HG03060 (cell line): Measurements from ENCODE around the gene IGSF21.

Experiments used
- ATAC-seq: cut with Tn5 transposase; IDR thresholded peaks from one replicate; pipeline ENCODE4 v1.9.1; 2021; ENCODE audit warnings: low read depth, moderate number of reproducible peaks; ENCODE audit not compliant: unreplicated experiment

IGSF21 gene

GRCh38 chr1:18201997-18202719 lies 94.6 kb downstream of the IGSF21 start:
- no peak for ATAC-seq

- no peak for ATAC-seq
Measured at GRCh38 chr1:18203645-18204044, 96.0 kb downstream of the IGSF21 start.

DNA sequence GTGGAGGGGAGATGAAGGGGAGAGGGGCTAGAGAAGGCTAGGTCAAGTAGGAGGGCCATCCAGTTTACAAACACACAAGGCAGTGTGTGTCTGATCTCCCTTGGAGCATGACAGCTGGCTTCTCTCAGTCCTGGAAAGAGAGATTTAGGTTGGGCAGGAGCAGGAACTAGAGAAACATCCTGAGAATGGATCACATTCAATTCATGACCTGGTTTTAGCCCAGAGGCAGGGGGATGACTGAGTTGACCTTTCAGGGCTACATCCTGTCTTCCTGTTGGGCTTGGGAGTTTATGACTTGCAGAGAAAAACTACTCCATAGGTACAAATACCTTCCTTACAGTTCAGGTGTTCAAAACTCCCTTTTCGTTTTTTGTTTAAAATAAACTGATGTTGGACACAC lies 97.0 kb downstream of the IGSF21 start:
- ATAC-seq: no peak

DNA sequence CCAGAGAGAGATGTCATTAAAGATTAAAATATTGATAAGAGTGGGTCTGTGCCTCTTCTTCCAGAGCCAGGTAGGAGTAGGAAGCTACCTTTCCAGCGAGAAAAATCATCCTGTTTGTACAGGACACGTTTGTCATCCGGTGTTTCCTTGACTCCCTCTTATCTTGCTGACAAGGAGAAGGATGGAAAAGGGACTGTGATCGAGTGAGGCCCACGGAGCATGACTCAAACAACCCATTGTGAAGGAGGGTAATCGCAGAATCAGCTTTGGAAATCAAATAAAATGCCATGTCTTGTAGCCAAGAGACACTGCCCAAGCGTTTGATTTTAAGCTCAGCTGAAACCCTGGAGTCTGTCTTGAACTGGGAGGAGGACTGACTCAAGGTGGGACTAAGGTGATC lies 97.7 kb downstream of the IGSF21 start:
- ATAC-seq: no peak

- no peak for ATAC-seq
Measured at GRCh38 chr1:18211764-18212163, 104.2 kb downstream of the IGSF21 start.

- ATAC-seq: no peak
Measured at GRCh38 chr1:18217398-18218043, 109.9 kb downstream of the IGSF21 start.

DNA sequence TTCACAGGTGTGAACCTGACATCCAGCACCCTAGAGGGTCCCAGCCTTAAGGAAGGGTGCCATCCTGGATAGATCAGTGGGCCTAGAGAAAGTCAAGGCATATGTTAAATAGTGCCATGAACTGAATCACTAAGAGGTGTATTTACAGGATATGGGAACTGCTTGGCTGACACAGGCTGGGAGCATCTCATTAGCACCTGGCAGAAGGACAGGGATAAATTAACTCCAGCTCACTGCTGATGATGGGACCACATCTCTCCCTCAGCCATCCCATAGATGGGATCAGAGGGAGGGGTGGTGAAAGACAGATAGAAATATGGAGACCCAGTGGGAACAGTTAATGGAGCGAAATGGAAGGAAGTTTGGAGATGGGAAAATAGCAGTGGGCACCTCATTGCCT lies 122.0 kb downstream of the IGSF21 start:
- no peak for ATAC-seq

DNA sequence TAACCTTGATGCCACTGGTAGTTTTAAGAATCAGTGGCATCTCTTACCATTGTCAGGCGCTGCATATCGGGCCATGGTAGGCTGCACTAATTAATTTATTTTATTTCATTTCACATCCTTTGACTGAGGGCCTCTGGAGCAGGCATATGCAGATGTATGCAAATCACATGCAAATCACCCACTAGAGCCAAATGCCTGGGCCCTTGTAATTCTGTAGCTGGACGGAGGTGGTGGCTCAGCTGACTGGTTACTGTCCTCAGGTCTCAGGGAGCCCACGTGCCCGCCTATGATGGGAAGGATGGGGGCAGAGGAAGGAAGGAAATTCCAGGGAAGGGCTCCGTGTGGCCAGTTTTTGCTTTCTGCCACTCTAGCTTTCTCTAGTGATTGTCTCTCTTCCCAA lies 122.7 kb downstream of the IGSF21 start:
- ATAC-seq: no peak

DNA sequence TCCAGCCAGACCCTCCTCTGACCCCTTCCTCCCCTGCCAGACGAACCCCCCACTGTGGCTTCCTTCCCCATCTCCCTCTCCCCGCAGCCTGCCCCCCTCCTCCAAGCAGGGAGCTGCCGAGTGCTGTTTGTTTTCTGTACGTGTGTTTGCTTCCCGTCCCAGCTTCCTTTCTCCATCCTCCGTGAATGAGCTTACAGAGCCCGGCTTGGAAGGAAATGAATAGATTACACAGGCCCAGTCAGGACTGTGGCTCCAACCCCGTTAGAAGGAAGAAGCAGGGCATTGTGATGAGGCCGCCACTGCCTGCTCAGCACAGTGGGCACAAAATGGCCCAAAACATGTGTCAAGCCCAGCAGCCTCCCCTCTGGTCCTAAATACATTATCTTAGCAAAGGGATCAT lies 123.2 kb downstream of the IGSF21 start:
- no peak for ATAC-seq

GRCh38 chr1:18232052-18232451 lies 124.5 kb downstream of the IGSF21 start:
- ATAC-seq: no peak

- ATAC-seq: no peak
Measured at GRCh38 chr1:18233176-18233864, 125.7 kb downstream of the IGSF21 start.

GRCh38 chr1:18234790-18235242 lies 127.2 kb downstream of the IGSF21 start:
- no peak for ATAC-seq

GRCh38 chr1:18237371-18237770 lies 129.8 kb downstream of the IGSF21 start:
- no peak for ATAC-seq

- ATAC-seq: no peak
Measured at GRCh38 chr1:18238190-18238589, 130.6 kb downstream of the IGSF21 start.

DNA sequence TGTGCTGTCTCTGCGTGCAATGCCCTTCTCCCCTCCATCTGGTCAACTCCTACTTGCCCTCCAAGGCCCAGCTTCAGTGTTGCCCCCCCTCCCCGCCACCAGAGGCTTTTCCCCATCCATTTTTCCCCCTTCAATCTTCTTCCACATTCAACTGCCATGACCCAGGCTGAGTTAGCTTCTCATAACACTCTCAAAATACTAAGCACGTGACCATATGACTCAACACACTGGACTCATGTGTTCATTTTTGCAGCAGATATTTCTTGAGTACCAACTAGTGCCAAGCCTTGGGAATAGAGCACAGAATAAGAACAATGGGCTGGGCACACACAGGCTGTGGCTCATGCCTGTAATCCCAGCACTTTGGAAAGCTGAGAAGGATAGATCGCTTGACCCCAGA lies 132.1 kb downstream of the IGSF21 start:
- ATAC-seq: no peak

DNA sequence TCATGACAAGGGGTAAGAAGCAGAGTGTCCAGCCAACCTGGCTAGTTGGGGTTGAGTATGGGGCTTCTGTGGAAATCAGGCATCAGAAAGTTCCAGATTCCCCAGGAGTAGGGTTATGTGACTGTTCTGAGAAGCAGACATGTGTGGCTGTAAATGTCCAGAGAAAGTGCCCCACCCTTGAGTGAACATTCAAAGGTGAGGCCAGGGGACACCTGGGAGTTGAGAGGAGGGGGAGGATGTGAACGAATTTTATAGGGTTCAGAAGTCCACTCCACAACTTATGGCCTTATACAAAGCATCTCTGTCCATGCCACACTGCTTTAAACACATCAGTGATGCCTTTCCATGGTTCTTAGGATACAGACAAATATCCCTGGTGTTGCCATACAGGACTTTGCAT lies 133.3 kb downstream of the IGSF21 start:
- ATAC-seq: no peak

- no peak for ATAC-seq
Measured at GRCh38 chr1:18241891-18242290, 134.3 kb downstream of the IGSF21 start.

GRCh38 chr1:18243503-18244175 lies 136.0 kb downstream of the IGSF21 start:
- no peak for ATAC-seq

DNA sequence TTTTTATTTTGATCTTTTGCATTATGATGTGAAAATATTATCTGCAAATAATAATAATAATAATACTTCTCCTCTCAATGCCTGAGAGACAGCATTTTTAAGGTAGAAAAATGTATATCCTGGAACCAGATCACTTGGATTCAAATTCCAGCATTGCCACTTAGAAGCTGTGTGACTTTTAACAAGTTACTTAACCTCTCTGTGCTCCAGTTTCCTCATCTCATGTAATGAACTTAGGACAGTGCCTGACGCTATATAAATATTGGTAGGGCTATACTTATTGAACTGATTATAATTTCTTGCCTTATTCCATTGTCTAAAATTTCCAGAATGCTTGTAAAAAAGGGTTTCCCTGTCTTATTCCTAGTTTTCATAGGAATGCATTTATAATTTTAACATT lies 137.2 kb downstream of the IGSF21 start:
- no peak for ATAC-seq

DNA sequence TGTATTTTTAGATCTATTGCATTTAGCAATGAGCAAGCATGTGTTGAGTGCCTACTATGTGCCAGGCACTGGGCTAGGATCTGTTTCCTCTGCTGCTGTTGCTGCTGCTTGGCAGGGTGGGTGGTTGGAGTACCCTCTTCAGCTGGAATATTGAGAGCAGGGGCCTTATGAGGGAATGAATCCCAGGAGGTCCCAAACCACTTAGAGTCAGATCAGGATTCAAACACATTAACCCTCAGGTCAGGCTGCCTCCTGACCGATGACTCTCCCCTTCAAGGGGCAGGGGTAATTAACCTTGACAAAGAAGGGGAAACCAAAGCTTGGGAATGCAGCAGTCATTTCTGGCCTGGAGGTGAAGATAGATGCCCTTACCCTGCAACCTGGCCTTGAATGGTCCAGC lies 138.0 kb downstream of the IGSF21 start:
- no peak for ATAC-seq

DNA sequence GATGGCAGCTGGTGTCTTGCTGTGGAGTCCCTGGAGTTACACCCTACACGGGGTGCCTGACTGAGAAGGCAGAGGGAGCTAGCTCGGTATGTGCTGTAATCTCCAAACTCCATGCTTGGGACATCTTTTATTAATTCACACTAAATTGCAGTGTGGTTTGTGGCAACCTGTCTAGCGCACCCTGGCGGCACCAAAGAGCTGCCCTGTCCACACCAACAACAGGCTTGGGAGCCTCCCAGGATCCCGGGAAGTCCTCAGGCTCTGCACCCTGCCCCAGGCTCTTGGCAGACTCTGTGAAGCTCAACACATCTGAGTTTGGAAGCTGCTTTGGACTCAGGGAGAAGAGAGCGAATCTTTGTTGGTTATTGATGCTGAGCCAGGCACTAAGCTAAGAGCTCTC lies 138.9 kb downstream of the IGSF21 start:
- ATAC-seq: no peak
